GM12878 (cell line): ENCODE measurements around the gene BIRC7. TPM values are rescaled to one million over a fixed set of nuclear protein-coding genes. Genes with fewer than 3 reads are reported as not detected.

Source experiments
- ATAC-seq: fragments of 200-7000 bp; cut with Tn5 transposase; 3 replicates; pipeline ENCODE4 v1.9.1; 2020; ENCODE audit warnings: mild to moderate bottlenecking, moderate library complexity
- BruUV-seq: library from RNA; stranded (reverse); fragments of 400-500 nt; replicated peaks from 2 replicates; lab custom pipeline; 2021; lab: Mats Ljungman, UMichigan
- CTCF ChIA-PET: fragments of 300-600 bp; sonication (Branson Sonifier 250); formaldehyde crosslinking; extraction: SDS; loops from one replicate; lab custom pipeline; 2021; ENCODE audit warnings: inconsistent platforms; lab: Yijun Ruan, JAX
- POLR2A ChIA-PET: fragments of 350-600 bp; formaldehyde crosslinking; extraction: SDS; loops from one replicate; lab custom pipeline; 2021; ENCODE audit warnings: inconsistent platforms; lab: Charles Lee
- RAD21 ChIA-PET: fragments of 300-600 bp; sonication (Branson Sonifier 250); formaldehyde crosslinking; loops from one replicate; lab custom pipeline; 2023; ENCODE audit warnings: antibody characterized with exemption; ENCODE audit not compliant: unreplicated experiment; lab: Charles Lee
- SMC1A ChIA-PET: fragments of 300-600 bp; sonication (Branson Sonifier 250); formaldehyde crosslinking; loops from one replicate; lab custom pipeline; 2023; ENCODE audit not compliant: unreplicated experiment, uncharacterized antibody; lab: Charles Lee
- DNase-seq: peaks from one replicate; pipeline ENCODE4 v3.0.0-alpha.2; 2011; ENCODE audit warnings: low read depth, low spot score
- FAIRE-seq: peaks from 3 replicates; lab custom pipeline; 2011; peaks lifted over from hg19 to GRCh38; lab: Jason Lieb, UNC
- H2AFZ ChIP-seq: 2 replicates; pipeline ENCODE4 v1.6.0; 2011; ENCODE audit warnings: low read depth, low read length, control low read depth; ENCODE audit not compliant: control insufficient read depth
- H3K27ac ChIP-seq: 2 replicates; pipeline ENCODE4 v1.5.1; 2011; ENCODE audit warnings: control low read depth; ENCODE audit not compliant: control insufficient read depth, insufficient read depth
- H3K27me3 ChIP-seq, 2 experiments: replicated peaks in 1 of 2; 2 replicates each; pipeline versions ENCODE4 v1.6.0 to v1.6.1; 2011; ENCODE audit warnings: low read length in 1 of 2; ENCODE audit not compliant: control insufficient read depth in 2 of 2, insufficient read depth in 2 of 2
- H3K36me3 ChIP-seq, 2 experiments: 2 replicates each; pipeline ENCODE4 v1.5.1; 2011; ENCODE audit warnings: low read length in 1 of 2; ENCODE audit not compliant: control insufficient read depth in 2 of 2, insufficient read depth in 2 of 2
- H3K4me1 ChIP-seq: 2 replicates; pipeline ENCODE4 v1.6.1; 2011; ENCODE audit warnings: mild to moderate bottlenecking, low read length, moderate library complexity, mixed read lengths; ENCODE audit not compliant: control insufficient read depth, insufficient read depth
- H3K4me2 ChIP-seq: 2 replicates; pipeline ENCODE4 v1.6.0; 2011; ENCODE audit warnings: control low read depth; ENCODE audit not compliant: control insufficient read depth, insufficient read depth
- H3K4me3 ChIP-seq: fragments of 200-600 bp; sonication (generic); 2 replicates; pipeline ENCODE4 v1.5.1; 2016
- H3K79me2 ChIP-seq: 2 replicates; pipeline ENCODE4 v1.6.0; 2011; ENCODE audit warnings: low read length; ENCODE audit not compliant: control insufficient read depth, insufficient read depth
- H3K9ac ChIP-seq: 2 replicates; pipeline ENCODE4 v1.8.0; 2011; ENCODE audit warnings: low read length, control low read depth, mixed read lengths; ENCODE audit not compliant: control insufficient read depth, insufficient read depth
- H3K9me3 ChIP-seq: replicated peaks from 3 replicates; pipeline ENCODE4 v1.5.1; 2011; ENCODE audit warnings: mild to moderate bottlenecking, low read length; ENCODE audit not compliant: control insufficient read depth, insufficient read depth
- H4K20me1 ChIP-seq: 2 replicates; pipeline ENCODE4 v1.6.0; 2011; ENCODE audit not compliant: control insufficient read depth, insufficient read depth
- ATF7 ChIP-seq: fragments of 450-650 bp; IDR thresholded peaks from 2 replicates; pipeline ENCODE4 v1.6.1; 2016; ENCODE audit warnings: low read depth, mild to moderate bottlenecking
- BCL11A ChIP-seq: IDR thresholded peaks from 2 replicates; pipeline ENCODE4 v1.6.1; 2011; ENCODE audit warnings: low read depth, low read length
- DPF2 ChIP-seq: fragments of 450-650 bp; IDR thresholded peaks from 2 replicates; pipeline ENCODE4 v1.6.1; 2017; ENCODE audit warnings: mild to moderate bottlenecking
- E4F1 ChIP-seq: fragments of 450-650 bp; IDR thresholded peaks from 2 replicates; pipeline ENCODE4 v1.6.1; 2018; ENCODE audit warnings: borderline replicate concordance, mild to moderate bottlenecking; ENCODE audit not compliant: partially characterized antibody
- ESRRA ChIP-seq: IDR thresholded peaks from 2 replicates; pipeline ENCODE4 v1.6.1; 2012; ENCODE audit warnings: mild to moderate bottlenecking, low read length, improper control_type of control experiment
- NFYB ChIP-seq: IDR thresholded peaks from 2 replicates; pipeline ENCODE4 v1.6.1; 2011; ENCODE audit warnings: low read depth, mild to moderate bottlenecking, low read length, improper control_type of control experiment, moderate library complexity; ENCODE audit not compliant: insufficient read depth
- PAX8 ChIP-seq: fragments of 450-650 bp; IDR thresholded peaks from 2 replicates; pipeline ENCODE4 v1.6.1; 2017; ENCODE audit warnings: mild to moderate bottlenecking, moderate library complexity
- POLR2AphosphoS2 ChIP-seq: IDR thresholded peaks from 2 replicates; pipeline ENCODE4 v1.6.1; 2011; ENCODE audit warnings: low read depth, mild to moderate bottlenecking, low read length, improper control_type of control experiment, moderate library complexity
- PRDM15 ChIP-seq: fragments of 450-650 bp; formaldehyde crosslinking; IDR thresholded peaks from 2 replicates; pipeline ENCODE4 v1.4.0; 2020; ENCODE audit warnings: mild to moderate bottlenecking, moderate library complexity
- SMAD1 ChIP-seq: fragments of 450-650 bp; IDR thresholded peaks from 2 replicates; pipeline ENCODE4 v1.6.1; 2018; ENCODE audit warnings: mild to moderate bottlenecking, low read depth; ENCODE audit not compliant: partially characterized antibody
- SREBF2 ChIP-seq: IDR thresholded peaks from 2 replicates; pipeline ENCODE4 v1.6.1; 2012; ENCODE audit warnings: mild to moderate bottlenecking, low read length
- TBL1XR1 ChIP-seq: IDR thresholded peaks from 2 replicates; pipeline ENCODE4 v1.6.1; 2012; ENCODE audit warnings: low read depth, low read length, improper control_type of control experiment
- TCF7 ChIP-seq: IDR thresholded peaks from 2 replicates; pipeline ENCODE4 v1.6.1; 2014; ENCODE audit warnings: antibody characterized with exemption, borderline replicate concordance
- ZNF384 ChIP-seq: IDR thresholded peaks from 2 replicates; pipeline ENCODE4 v1.6.1; 2012; ENCODE audit warnings: low read depth, mild to moderate bottlenecking, low read length, improper control_type of control experiment, borderline replicate concordance
- WGBS: methylation state at CpG from one replicate; pipeline ENCODE4 v1.1.6; 2016; ENCODE audit warnings: low lambda C conversion rate; ENCODE audit not compliant: insufficient replicate concordance, insufficient coverage; ENCODE audit errors: missing lambda C conversion rate; 5-methylcytosine and 5-hydroxymethylcytosine counted together
- in situ Hi-C: fragments of 300-500 bp; cut with MboI; formaldehyde crosslinking; loops from 9 replicates; pipeline ENCODE4 v1.14.3; 2018; ENCODE audit warnings: mixed read lengths
- intact Hi-C: fragments of 100-400 bp; cut with micrococcal nuclease; formaldehyde crosslinking; loops from one replicate; pipeline ENCODE4 v1.14.2; 2022; ENCODE audit not compliant: unreplicated experiment
- polyA plus RNA-seq, 11 experiments: library from polyadenylated mRNA; depleted of rRNA in 4 of 11; unstranded in 6 of 11; stranded (reverse) in 5 of 11; fragments of >200 nt; fragmentation: Nextera tagmentation in 4 of 11; fragmentation: Illumina TruSeq in 1 of 11; extraction: Ambion mirVana in 4 of 11; extraction: Trizol in 1 of 11; gene quantifications; 1 replicate in 1 of 11; 2 replicates in 10 of 11; pipeline versions ENCODE4 v1.2.1 to v1.2.3, GENCODE V29; 2011 to 2016; ENCODE audit warnings: inconsistent platforms in 2 of 11, missing spikeins in 2 of 11, low read depth in 1 of 11
- total RNA-seq, 4 experiments: library from RNA; depleted of rRNA in 3 of 4; stranded (reverse); fragments of >200 nt in 3 of 4; fragmentation: Illumina TruSeq in 1 of 4; extraction: Trizol in 1 of 4; gene quantifications; 2 replicates each; pipeline versions ENCODE4 v1.2.1 to v1.2.3, GENCODE V29; 2013 to 2021

Gene BIRC7
- total and polyA plus RNA-seq, 10 of the 15 experiments (the other 5 are each of a cell fraction or from before 2014, with no cell fraction given), result 0.31 TPM; not detected in 9

- ATAC-seq (no peak), DNase-seq (no peak), FAIRE-seq (no peak)
- Histone ChIP-seq H3K4me3 (no peak overlapping the region), H3K36me3 (peaks cover 33 to 41% of the 10 kb centered on the region in 2 experiments), H2AFZ (no peak overlapping the region), H3K9me3 (no peaks in the 10 kb centered on the region), H3K79me2 (peaks cover 12% of the 10 kb centered on the region), H3K4me2 (no peak overlapping the region), H3K4me1 (no peaks in the 10 kb centered on the region), H3K9ac (no peak overlapping the region), H4K20me1 (peaks cover 9% of the 10 kb centered on the region; the same call in 1 of the 2 replicates), H3K27ac (no peak overlapping the region), H3K27me3 (no peaks in the 10 kb centered on the region)
- ChIA-PET RAD21 (no interaction called here), SMC1A (interaction anchor here (0.8 kb wide), 1 partner anchor 11 kb away, joined by 3 read pairs; no protein-coding TSS in a partner anchor), CTCF (no interaction called here), POLR2A (no interaction called here)
- in situ Hi-C loops (no loop called here), intact Hi-C loops (no loop called here)
- BruUV-seq, result no TSS peak
- no peak for TF ChIP-seq E4F1
- TF ChIP-seq NFYB, result no peak
- TF ChIP-seq DPF2, result no peak
- no peak for TF ChIP-seq ESRRA
- no peak for TF ChIP-seq PAX8
- TF ChIP-seq POLR2AphosphoS2, result no peak
- no peak for TF ChIP-seq BCL11A
- no peak for TF ChIP-seq TBL1XR1
- no peak for TF ChIP-seq TCF7
- no peak for TF ChIP-seq SMAD1
- no peak for TF ChIP-seq ATF7
- TF ChIP-seq ZNF384, result no peak
- TF ChIP-seq SREBF2, result no peak
- no peak for TF ChIP-seq PRDM15 (CRISPR knock-in tag)
- WGBS, result 86% methylated on average over 10 of the region's 10 CpGs
These were observed 29.8 kb upstream of the BIRC7 start for GRCh38 chr20:63205896-63206295.
